GM08714 (cell line): ENCODE results near the gene HDAC9.

ENCODE experiments used
- H3K4me3 ChIP-seq: fragments of 200-500 bp; sonication (Bioruptor generic); 2 replicates; pipeline ENCODE4 v1.5.1; 2014; ENCODE audit warnings: mild to moderate bottlenecking, low read length, inconsistent platforms
- ZNF274 ChIP-seq: IDR thresholded peaks from 2 replicates; pipeline ENCODE4 v1.6.1; 2012; ENCODE audit warnings: mild to moderate bottlenecking, low read depth, low read length

The HDAC9 gene

DNA sequence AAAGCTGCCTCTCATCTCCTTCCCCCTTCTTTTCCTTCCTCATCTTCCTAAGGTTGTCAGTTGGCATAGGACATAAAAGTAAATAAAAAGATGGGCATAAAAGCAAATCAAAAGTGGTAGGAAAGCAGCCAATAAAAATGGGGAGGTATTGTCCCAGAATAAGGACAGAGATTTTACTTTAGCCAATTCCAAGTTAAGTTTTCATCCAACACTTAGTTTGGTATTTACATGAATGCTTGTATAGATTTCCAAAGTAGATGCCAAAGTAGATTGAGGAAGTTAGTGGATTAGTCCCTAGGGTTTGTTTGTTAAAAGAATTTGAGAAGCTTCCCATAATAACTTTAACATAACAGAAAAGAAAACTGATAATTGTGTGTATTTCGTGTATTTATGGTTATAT, 33.7 kb downstream of the HDAC9 start:
- TF ChIP-seq ZNF274: no peak
- no peak overlapping the region for H3K4me3 ChIP-seq

DNA sequence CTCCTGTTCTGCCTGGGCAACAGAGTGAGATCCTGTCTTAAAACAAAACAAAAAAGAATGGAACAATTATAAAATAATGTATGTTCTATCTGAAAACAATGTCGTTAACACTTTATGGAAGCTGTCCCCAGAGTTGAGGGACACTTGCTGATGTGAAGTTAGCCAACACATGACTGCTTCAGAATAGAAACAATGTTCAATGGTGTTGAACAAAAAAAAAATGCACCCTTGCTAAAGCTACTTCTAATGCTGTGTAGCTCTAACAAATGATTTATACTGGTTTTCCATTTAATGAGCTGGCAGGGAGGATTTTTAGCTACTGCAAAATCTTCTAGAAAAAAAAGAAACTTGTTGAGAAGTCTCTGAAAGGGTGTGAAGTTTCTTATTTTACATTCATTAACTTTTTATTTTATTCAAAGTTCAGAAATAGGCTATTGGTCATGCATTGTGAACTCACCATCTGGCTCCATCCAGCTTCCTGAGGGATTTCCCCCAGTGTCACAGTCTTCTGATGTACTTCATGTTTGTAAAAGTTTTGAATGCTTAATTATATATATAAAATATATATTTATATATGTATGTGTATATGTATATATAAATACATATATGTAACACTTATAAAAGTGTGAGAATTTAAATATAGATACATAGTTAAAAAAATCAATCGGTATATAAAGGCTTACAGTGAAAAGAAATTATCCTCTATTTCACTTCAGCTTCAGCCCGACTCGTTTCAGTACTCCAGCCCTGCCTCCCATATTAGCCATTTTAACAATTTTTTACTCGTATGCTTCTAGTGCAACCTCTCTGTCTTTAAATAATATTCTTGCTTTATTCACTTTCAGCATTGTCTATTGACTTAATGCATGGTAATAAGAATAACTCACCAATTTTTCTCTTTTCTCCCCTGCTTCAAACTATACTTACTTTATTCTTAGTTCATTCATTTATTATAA, 35.0 kb downstream of the HDAC9 start:
- no peak for TF ChIP-seq ZNF274
- H3K4me3 ChIP-seq: peak overlapping the region; percentile 31; the same call in 1 of the 2 replicates

DNA sequence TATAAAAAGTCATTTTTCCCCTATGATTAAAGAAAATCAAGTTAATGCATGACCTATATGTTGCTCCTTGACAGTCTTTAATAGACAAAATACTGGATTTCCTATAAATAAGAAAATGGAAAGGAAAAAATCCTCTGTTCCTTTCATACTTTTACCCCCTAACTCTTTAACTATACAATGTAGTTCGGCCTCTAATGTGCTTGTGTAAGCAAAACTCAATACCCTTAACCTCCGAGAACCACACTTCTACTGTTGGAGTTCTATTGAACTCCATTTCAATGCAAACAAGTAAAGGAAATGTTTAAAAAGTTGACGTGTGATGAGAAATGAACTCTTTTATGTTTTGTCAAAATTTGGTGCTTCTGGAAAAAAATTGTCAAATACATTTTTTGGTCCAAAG, 36.0 kb downstream of the HDAC9 start:
- no peak for TF ChIP-seq ZNF274
- H3K4me3 ChIP-seq: no peak overlapping the region

DNA sequence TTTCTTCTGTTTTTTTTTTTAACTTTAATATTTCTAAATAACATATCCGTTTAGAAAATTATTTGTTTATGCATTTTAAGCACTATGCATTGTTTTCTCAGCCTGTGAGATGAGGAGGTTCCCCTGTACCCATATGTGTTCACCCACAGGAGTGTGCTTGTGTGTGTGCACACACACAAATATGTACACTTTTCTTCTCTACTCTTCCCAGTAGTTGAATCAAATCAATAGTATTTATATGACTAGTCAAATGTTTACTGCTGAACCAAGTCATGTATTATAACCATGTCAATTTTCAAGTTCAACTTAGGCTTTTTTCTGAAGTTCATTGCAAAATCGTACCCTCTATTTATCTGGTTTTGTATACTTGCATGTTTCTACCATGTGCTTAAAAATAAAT, 37.3 kb downstream of the HDAC9 start:
- TF ChIP-seq ZNF274: no peak
- H3K4me3 ChIP-seq: no peak overlapping the region

DNA sequence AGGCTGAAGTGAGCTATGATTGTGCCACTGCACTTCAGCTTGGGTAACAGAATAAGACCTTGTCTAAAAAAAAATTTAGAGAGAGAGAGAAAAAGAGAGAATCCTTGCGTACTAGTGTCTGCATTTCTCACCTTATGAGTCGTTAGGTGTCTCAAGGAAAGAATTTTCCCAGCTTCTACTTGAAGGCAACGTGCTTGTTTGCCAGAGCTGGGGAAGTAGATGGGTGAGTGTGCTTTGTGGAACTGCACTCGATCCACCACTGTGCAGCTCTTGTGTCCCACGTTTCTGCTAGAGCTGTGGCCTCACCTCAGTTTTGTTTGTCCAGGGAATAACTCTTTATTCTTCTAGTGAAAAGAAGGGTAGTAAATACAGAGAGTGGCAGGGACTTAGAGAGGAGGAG, 38.9 kb downstream of the HDAC9 start:
- TF ChIP-seq ZNF274: no peak

DNA sequence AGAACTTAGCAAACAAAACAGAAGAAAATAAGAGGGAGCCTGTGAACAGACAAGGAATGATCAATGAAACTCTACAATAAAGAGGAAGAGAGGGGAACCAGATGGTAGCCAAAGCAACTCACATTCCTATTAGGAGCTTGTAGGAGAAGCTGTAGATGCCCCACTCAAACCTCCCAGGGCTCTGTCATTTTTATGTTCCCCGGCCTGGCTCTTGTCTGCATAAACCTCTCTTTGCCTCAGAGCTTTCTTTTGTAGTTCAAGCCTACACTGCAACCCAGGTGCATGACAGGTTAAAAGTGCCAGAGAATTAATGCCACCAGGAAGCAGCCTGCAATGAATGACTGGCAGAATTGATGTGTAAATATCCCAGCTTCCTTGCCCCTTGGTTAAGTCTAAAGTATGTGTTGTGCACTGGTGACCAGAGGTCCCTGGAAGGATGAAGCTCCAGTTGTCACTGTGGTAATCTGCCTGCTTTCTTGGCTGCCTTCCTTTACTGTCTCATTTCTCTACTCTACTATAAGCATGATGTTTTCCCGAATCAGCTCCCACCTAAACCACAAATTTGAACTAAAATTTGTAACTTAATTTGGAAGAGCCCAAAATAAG, 40.4 kb downstream of the HDAC9 start:
- no peak overlapping the region for H3K4me3 ChIP-seq
- no peak for TF ChIP-seq ZNF274

More for the DNA sequence above, 38.9 kb downstream of the HDAC9 start:
- H3K4me3 ChIP-seq: no peak overlapping the region

DNA sequence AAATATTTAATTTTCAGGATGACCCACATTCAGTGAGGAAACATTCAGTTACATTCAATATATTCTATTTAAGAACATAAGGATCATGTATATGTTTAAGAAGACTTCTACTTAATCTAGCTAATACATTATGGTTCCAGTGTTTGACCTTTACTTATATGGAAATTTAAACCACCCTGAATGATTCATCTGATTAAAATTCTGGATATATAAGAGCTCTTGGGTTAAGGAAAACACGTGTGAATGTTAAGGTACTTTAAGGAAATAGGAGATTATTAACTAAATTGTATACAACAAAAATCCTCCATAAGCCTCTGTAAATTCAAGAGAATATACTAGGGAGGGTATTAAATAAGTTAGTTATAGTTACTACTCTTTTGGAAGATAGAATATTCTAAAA, 40.9 kb downstream of the HDAC9 start:
- TF ChIP-seq ZNF274: no peak
- H3K4me3 ChIP-seq: no peak overlapping the region

DNA sequence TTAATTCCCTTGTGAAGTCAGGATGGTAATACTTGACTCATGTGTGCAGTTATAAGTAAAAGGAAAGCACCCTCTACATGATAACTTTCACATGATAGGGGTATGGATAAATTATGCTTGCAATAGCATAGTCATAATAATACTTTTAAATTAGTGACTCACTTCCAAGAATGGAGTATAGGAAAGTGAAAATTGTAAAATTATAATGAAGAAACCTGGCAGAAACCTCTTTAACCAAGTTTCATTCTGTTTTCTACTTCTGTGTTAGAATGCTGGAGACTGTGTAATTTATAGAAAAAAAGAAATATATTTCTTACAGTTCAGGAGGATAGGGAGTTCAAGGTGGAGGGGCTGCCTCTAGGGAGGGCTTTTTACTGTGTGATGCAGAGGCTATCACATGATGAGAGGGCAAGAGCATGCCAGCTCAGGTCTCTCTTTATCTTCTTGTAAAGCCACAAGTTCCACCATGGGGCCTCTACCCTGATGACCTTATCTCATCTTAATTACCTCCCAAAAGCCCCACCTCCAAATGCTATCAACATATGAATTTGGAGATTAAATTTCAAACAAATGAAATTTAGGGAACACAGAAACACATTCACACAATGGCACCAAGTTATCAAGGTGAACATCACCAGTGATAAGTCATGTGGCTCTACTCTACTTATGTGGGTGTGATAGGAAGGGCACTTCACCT, 43.2 kb downstream of the HDAC9 start:
- no peak overlapping the region for H3K4me3 ChIP-seq
- TF ChIP-seq ZNF274: no peak

DNA sequence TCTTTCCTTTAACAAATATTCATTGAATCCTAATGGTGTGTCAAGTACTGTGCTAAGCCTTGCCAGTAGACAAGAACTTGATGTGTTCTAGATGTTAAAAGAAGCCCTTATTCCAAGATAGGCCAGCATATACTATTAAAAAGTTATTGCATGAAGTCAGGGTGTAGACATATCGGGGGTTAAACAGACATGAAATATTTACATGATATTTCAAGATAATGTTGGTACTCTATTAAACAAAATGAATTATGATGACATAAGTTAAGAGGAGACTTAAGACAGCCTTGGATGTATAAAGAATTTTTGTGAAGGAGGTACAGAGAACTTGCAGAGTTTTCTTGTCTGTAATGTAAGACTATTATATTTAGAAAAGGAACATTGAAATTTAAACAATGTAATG, 44.8 kb downstream of the HDAC9 start:
- no peak overlapping the region for H3K4me3 ChIP-seq
- TF ChIP-seq ZNF274: no peak

DNA sequence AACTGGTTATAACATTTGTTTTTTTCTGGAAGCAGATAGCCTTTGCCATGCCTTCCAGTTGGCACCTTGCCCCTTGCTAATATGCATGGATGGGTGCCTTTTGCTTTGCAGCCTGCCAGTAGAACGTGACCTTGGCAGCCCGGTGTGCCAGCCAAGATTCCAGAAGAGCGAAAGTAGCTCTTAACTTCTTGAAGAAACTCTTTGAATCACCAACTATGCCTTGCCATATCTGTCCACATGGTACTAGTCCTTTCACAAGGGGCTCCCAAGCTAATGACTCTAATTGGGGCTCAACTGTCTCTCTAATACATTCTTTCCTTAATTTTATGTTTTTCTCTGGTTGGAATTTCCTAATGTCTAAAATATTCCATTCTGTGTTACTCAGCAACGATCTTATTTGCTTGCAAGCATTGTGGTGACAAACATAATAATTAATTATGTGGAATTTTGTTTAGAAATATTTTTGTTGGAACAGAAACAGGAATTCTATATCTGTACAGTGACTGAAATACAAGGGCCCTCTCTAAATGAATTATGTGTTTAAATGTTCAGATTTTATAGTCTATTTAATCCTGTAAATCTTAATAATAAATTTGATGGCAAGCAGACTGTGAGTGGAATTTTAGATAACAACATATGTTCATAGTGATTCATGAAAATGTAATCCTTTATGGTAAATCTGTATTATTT, 45.8 kb downstream of the HDAC9 start:
- TF ChIP-seq ZNF274: no peak
- H3K4me3 ChIP-seq: no peak overlapping the region

DNA sequence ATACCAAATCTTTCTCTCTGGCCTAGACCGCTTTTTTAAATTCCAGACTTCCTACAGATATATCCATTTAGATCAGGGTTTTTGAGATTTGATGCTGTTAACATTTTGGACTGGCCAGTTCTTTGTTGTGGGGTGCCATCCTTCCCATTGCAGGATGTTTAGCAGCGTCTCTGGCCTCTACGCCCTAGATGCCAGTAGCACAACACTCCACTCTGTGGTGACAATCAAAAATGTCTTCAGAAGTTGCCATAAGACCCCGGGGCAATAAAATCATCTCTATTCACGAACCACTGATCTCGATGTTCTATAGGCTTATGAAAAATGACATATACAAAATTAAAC, 46.3 kb downstream of the HDAC9 start:
- H3K4me3 ChIP-seq: no peak overlapping the region
- no peak for TF ChIP-seq ZNF274

DNA sequence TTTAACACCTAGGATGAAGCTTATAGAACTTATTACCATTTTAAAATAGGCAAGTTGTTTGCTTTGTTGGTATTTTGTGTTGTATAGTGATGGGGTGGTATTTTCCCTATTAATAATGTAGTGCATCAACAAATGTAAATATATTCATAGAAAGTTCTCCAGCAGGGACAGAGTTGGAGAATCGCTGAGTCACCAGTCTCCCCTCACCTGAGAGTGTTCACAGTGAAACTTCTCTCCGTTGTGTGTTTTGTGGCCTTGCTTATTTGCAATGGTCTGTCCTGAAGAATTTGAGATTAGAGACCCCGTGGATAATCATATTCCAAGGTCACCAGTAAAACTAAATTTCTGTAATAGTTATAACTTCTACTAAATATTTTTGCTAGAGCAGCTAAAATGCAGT, 51.0 kb downstream of the HDAC9 start:
- TF ChIP-seq ZNF274: no peak

DNA sequence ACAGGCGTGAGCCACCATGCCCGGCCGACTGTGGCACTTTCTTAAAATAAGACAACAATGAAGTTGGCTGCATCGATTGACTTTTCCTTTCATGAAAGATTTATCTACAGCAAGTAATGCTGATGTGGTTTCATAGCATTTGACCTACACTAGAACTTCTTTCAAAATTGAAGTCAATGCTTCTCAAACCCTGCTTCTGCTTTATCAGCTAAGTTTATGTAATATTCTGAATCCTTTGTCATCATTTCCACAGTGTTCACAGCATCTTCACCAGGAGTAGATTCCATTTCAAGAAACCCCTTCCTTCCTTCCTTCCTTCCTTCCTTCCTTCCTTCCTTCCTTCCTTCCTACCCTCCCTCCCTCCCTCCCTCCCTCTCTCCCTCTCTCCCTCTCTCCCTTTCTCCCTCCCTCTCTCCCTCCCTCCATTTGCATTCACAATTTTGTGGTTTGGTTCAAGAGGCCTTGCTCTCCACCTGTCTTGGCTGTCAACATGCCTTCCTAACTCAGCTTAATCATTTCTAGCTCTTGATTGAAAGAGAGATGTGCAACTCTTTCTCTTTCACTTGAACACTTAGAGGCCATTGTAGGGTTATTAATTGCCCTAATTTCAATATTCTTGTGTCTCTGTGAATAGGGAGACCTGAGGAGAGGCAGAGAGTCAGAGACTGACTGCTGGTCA, 52.1 kb downstream of the HDAC9 start:
- no peak for TF ChIP-seq ZNF274
- H3K4me3 ChIP-seq: no peak overlapping the region

More for the DNA sequence above, 51.0 kb downstream of the HDAC9 start:
- no peak overlapping the region for H3K4me3 ChIP-seq

DNA sequence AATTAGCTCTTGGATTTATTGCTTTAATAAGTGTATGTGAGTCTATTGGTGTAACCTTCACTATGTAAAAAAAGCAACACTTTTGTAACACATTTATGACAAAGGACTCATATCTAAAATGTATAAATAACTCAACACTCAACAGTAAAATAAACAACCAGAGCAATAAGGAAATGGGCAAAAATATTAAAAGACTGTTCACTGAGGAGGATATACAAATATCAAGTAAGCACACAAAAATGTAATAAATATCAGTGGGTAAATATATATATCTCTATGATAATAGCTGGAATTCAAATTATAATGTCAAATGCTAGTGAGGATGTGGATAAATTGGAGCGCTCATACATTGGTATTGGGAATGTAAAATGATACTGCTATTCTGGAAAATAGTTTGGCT, 53.0 kb downstream of the HDAC9 start:
- H3K4me3 ChIP-seq: no peak overlapping the region
- no peak for TF ChIP-seq ZNF274

DNA sequence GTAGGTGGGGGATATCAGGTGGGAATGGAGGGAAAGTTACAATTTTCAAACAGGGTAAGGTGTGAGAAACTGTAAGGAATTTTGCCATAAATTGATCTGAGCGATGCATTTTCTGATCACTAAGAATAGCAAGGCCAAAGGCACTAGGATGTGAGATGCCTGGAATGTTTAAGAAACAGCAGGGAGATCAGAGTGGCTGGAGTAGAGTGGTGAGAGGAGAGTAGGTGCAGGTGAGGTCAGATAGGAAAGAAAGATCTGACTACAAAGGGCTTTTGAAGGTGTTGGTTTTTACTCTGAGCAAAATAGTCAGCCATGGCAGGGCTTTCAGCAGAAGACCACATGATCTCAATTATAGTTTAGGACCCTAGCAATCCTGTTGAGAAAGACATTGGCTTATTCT, 55.0 kb downstream of the HDAC9 start:
- no peak for TF ChIP-seq ZNF274

More for the DNA sequence above, 55.0 kb downstream of the HDAC9 start:
- H3K4me3 ChIP-seq: no peak overlapping the region
